HG02610 (cell line): ENCODE measurements around the gene GTF2H3.
"Not testable (repeated sequence)": the region's sequence is repeated elsewhere in the genome, so short reads cannot be mapped to it uniquely, and the experiment has no call there.

Experiments used
- ATAC-seq: cut with Tn5 transposase; IDR thresholded peaks from one replicate; pipeline ENCODE4 v1.9.1; 2021; ENCODE audit warnings: mild to moderate bottlenecking, moderate library complexity; ENCODE audit not compliant: unreplicated experiment

GTF2H3 gene

DNA sequence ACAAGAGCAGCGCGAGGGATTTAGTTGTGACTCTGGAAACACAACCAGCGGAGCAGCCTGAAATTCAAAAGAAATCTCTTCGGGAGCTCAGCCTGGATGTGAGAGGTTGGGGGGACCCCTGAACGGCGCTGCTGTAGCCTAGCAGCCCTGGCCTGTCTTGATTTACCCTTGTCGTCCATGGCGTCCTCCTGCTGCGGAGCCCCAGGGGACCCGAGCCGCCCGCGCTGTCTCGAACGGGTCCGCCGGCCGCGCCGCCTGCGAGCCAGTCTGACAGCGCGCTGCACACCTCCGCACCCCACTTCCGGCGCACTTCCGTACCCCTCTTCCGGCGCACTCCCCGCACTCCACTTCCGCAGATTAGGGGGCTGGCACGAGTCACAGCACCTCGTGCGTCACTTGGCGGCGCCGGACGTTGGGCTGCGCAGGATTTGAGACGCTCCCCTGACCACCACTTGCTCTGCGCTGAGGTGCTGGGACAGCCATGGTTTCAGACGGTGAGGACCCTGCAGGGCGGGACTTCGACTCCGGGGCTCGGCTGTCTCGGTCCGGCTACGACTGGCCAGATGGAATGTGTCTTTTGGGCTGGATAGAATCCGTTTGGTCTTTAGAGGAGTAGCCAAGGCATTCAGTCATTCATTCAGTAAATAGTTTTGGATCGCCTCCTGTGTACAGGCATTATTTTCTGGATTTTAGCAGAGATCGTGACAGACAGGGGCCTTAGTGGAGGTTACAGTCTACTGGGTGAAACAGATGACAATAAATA lies at the start of gene GTF2H3, which contains the start of gene EIF2B1:
GTF2H3 (plus strand) TSS at position 451 of the 763 bp plus-strand sequence; CDS start at position 482, 31 bp downstream.
EIF2B1 (minus strand) TSS at position 308 of the 763 bp plus-strand sequence; CDS start at position 179, 129 bp downstream.
- peak; percentile 94 for ATAC-seq

DNA sequence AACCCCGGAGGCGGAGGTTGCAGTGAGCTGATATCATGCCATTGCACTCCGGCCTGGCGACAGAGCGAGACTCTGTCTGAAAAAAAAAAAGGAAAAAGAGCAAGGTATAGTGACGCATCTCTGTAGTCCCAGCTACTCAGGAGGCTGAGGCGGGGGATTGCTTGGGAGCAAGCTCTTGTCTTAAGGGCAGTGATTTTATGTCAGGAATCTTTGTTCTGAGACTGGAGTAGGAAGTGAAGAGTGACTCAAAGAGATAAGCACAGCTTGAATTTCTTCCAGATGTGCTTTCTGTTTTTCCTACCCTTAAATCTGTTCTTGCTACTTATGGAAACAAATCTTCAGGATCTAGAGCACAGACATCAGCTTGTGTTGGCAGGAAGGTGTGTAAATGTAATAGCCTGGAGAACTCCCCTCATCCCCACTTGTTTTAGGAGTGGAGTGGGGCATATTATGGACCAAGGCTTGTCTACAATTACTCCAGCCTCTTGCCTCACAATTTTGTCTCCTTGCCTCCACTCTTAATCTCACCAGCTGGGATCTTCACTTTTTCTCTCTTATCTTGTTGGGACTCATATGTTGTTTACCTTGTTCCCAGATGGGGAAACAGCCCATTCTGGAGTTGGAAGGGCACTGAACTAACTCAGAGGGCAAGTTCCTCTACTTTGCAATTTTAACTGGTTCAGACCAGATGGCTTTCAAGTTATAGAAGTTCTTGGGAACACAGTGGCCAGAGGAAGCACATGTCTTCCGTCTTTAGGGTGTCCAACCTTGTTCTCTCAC lies 41.7 kb upstream of the GTF2H3 start:
- ATAC-seq: no peak

GRCh38 chr12:123595729-123596128 lies 37.9 kb upstream of the GTF2H3 start:
- ATAC-seq: no peak

- ATAC-seq: no peak
These were observed 36.5 kb upstream of the GTF2H3 start for GRCh38 chr12:123597100-123597499.

GRCh38 chr12:123598522-123598921 lies 35.1 kb upstream of the GTF2H3 start:
- ATAC-seq: no peak

DNA sequence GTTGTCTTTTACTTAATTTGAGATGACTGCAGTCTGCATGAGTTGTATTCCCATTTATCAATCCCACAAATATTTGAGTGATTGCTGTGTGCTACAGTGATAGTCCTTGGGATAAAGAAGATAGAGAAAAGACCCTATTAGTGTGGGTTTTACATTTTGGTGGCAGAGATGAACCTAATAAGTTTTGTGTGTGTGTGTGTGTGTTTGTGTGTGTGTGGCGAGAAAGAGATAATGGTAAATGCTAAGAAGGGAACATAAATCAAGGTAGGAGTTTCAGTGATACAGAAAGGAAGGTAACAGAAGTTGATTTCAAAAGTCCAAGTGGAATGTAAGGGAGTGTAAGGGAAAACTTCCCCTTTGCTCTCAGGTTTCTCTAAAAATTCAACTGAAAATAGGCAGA lies 34.3 kb upstream of the GTF2H3 start:
- no peak for ATAC-seq

GRCh38 chr12:123599721-123600120 lies 33.9 kb upstream of the GTF2H3 start:
- ATAC-seq: no peak

DNA sequence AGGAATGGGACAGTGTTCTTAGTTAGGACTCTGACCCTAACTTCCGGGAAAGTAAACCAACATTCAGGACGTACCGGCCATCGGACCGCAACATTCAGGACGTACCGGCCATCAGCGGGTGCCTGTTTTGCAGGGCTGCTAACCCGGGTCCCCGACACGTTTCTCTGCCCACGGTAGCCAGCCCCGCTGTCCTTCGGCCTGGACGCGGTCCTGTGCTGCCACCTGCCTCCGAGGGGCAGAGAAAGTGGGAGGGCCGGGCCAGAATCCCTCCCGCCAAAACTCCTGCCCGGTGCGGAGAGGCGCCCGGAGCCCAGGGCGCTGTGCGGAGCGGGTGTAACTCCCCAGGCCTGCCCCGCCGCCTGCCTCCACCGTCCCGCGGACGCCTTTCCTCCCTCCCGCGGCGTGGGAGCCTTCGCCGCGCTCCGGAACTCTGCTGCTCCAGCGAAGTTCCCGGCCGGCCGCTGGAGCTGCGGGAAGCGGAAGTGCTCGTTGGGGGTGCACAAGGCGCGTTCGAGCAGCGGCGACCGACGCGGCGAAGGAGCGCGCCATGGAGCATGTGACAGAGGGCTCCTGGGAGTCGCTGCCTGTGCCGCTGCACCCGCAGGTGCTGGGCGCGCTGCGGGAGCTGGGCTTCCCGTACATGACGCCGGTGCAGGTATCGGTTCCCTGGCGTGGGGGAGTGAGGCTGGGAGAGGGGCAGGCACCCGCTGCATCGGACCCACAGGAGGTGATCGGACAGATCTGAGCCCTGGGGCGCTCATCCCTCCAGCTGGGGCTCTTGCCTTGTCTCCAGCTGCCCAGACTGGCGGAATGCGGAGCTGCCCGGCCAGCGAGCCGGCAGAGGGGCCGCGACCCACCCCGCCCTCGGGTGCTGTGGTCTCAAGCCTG lies 31.8 kb upstream of the GTF2H3 start, which contains the start of gene DDX55:
DDX55 (plus strand) TSS at position 498 of the 888 bp plus-strand sequence; CDS start at position 548, 50 bp downstream.
- peak; percentile 92 for ATAC-seq

- ATAC-seq: no peak
These were observed 30.9 kb upstream of the GTF2H3 start for GRCh38 chr12:123602651-123603195.

- not testable (repeated sequence) for ATAC-seq
These were observed 30.1 kb upstream of the GTF2H3 start for GRCh38 chr12:123603495-123603894.

DNA sequence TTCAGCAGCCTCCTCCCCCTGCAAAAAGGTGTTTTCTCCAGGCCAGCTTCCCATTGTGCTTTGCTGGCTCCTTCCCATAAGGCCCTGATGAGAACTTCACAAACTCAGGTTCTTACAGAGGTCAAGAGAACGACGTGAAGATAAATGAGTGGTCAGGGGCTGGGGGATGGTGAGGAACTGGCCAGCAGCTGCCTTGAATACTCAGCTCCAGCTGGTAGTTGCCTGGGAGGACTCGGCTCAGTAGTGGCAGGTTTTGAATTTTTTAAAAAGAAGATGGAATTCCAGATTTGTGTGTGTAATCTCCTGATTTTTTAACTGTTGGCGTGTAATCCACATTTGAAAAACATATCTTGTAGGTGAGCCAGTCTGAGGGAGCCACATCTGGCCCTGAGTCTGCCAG lies 25.9 kb upstream of the GTF2H3 start:
- ATAC-seq: no peak

DNA sequence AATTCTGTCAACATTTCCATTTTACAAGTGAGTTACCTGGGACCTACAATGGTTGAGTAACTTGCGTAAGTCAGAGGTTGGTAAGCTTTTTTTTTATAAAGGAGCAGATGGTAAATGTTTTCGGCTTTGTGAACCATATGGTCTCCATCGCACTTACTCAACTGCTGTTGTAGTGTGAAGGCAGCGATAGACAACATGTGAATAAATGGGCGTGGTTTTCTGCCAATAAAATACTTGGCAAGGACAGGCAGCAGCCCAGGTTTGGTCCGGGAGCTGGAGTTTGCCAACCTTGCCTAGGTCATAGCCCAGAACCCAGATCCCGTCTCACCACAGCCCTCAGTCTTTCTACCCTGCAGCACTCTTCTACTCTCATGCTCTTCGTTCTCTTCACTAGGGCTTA lies 25.4 kb upstream of the GTF2H3 start:
- no peak for ATAC-seq

DNA sequence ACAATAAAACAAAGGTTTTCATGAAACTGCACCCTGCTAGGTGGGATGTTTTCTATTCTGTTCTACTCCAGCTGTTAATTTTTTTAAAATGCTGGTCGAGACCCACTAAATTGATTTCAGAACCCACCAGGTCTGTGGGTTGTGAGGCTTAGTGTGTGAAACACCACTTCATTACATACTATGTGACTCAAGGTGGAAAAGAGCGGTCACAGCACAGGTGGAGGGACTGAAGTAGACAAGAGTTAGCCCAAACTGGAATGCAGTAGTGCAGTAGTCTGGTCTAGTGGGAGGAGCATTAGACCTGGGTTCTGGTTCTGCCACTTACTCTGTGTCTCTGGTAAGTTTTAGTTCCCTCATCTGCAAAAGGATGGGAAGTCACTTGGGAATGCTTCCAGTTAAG lies 19.5 kb upstream of the GTF2H3 start:
- ATAC-seq: no peak

DNA sequence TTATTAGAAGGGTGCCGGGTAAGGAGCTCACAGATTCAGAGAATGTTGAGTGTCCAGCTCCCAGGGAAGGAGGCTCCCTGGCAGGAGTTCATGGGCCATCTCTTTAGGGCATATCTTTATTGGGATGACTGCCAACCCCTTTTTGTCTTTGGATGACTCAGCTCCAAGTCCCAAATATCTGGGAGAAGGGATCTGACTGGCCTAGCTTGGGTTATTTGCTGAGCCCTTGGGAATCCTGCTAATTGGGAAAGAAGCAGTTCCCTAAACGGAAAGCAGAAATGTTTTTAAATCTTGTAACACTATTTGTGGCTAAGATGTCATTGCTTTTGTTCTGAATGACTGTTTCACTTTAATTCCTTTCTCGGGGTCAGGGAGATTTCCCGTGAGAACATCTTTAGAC lies 19.1 kb upstream of the GTF2H3 start:
- ATAC-seq: no peak

- ATAC-seq: no peak
These were observed 16.5 kb upstream of the GTF2H3 start for GRCh38 chr12:123617144-123617543.

DNA sequence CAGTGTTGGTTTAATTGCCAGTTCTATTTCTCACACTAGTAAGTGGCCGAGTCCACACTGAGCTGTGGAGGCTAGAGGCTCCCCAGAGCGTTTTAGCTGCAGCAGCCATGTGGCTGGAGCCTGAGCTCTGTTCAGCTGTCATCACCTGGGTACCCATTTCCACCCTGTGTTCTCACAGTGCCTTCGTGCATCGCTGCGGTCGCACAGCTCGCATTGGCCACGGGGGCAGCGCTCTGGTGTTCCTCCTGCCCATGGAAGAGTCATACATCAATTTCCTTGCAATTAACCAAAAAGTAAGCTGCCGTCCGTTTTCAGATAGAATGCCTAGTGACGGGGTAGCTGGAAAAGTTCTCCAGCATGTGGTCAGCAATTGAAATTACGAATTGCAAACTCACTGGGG lies 16.0 kb upstream of the GTF2H3 start:
- no peak for ATAC-seq

GRCh38 chr12:123621101-123621500 lies 12.5 kb upstream of the GTF2H3 start:
- ATAC-seq: no peak

GRCh38 chr12:123621619-123622530 lies 11.8 kb upstream of the GTF2H3 start:
- no peak for ATAC-seq

- no peak for ATAC-seq
These were observed 523 bp downstream of the GTF2H3 start for GRCh38 chr12:123634142-123634561.

- no peak for ATAC-seq
These were observed 10.3 kb downstream of the GTF2H3 start for GRCh38 chr12:123643911-123644310.
